AG09319 (cell line): ENCODE data around the gene EID3.

ENCODE experiments used
- DNase-seq: peaks from one replicate; pipeline ENCODE4 v3.0.0-alpha.2; 2010; ENCODE audit warnings: low read depth; ENCODE audit errors: extremely low read depth
- CTCF ChIP-seq: IDR thresholded peaks from 2 replicates; pipeline ENCODE4 v1.5.1; 2011; ENCODE audit warnings: low read depth, mild to moderate bottlenecking, inconsistent platforms, low read length, moderate library complexity

EID3 gene

GRCh38 chr12:104350211-104351056 lies 46.9 kb downstream of the EID3 start:
- no peak for DNase-seq
- no peak for TF ChIP-seq CTCF

GRCh38 chr12:104351057-104351983 lies 47.8 kb downstream of the EID3 start:
- DNase-seq = no peak
- TF ChIP-seq CTCF = no peak

GRCh38 chr12:104352106-104352713 lies 48.7 kb downstream of the EID3 start:
- no peak for TF ChIP-seq CTCF
- no peak for DNase-seq

- DNase-seq = no peak
- TF ChIP-seq CTCF = no peak
Observed at GRCh38 chr12:104353012-104353981, 49.8 kb downstream of the EID3 start.

GRCh38 chr12:104354167-104354867 lies 50.8 kb downstream of the EID3 start:
- TF ChIP-seq CTCF = no peak
- DNase-seq = no peak
